ENCODE measurements around the gene GPATCH1.

Gene GPATCH1

GRCh38 chr19:33174186-33174585 lies 93.2 kb downstream of the GPATCH1 start:
- DNase-seq, result no peak
- no peak overlapping the region for H3K4me3 ChIP-seq (ENCODE audit: low read depth, low read length)
- no peaks in the 10 kb centered on the region for H3K27me3 ChIP-seq (replicated peaks)
- TF ChIP-seq CTCF (IDR thresholded peaks at IDR 0.05; ENCODE audit: low read depth, low read length, missing control alignments), result no peak
- no peaks in the 10 kb centered on the region for H3K36me3 ChIP-seq (replicated peaks)
- H3K27ac ChIP-seq, result no peak overlapping the region
- in situ Hi-C loops (cut with HindIII; ENCODE audit: low pct_ligation_motif_present, low sequenced_read_pairs), result no loop called here

GRCh38 chr19:33175156-33175782 lies 94.3 kb downstream of the GPATCH1 start:
- no peak overlapping the region for H3K4me3 ChIP-seq (ENCODE audit: low read depth, low read length)
- H3K27ac ChIP-seq, result no peak overlapping the region
- DNase-seq, result no peak
- in situ Hi-C loops (cut with HindIII; ENCODE audit: low pct_ligation_motif_present, low sequenced_read_pairs), result no loop called here
- H3K27me3 ChIP-seq (replicated peaks), result no peaks in the 10 kb centered on the region
- H3K36me3 ChIP-seq (replicated peaks), result no peaks in the 10 kb centered on the region
- TF ChIP-seq CTCF (IDR thresholded peaks at IDR 0.05; ENCODE audit: low read depth, low read length, missing control alignments), result no peak

DNA sequence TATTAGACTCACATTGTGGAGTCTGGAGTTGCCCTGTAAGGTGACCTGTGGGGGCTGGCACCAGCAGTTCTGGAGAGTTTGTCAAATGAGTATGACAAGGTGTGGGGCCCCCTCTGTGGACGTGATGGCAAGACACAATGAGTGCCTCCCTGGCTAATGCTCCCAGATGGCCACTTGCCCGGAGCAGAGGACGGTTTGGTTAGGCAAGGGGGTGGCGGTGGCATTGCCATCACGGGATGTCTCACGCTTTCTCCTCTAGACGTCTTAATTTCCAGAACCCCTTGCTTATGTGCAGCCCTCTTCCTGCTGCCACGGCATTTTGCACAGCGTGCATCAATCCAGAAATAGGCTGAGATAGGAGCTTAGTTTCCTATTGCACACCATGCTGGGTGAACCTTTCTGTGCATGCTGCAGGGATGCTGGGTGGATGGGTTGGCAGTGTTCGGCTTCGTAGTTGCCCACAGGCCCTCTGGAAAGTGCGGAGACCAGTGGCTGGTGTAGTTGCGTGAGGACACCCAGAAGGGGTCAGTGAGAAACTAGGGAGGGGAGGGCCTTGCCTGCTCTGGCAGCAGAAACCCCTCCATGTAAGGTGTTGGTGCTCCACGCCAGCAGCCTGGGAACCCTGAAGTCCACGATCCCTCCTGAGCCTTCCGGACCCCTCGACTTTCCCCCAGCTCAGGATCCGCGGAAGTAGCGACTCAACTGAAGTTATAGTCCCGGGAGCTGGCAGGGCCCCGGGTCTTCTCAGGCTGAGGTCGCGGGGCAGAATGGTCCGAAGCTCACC lies 95.1 kb downstream of the GPATCH1 start:
- no peaks in the 10 kb centered on the region for H3K27me3 ChIP-seq (replicated peaks)
- TF ChIP-seq CTCF (IDR thresholded peaks at IDR 0.05; ENCODE audit: low read depth, low read length, missing control alignments), result no peak
- H3K27ac ChIP-seq, result peak overlapping the region; percentile 83
- no peak for DNase-seq
- peak overlapping the region; percentile 77 for H3K4me3 ChIP-seq (ENCODE audit: low read depth, low read length)
- no peaks in the 10 kb centered on the region for H3K36me3 ChIP-seq (replicated peaks)
- in situ Hi-C loops (cut with HindIII; ENCODE audit: low pct_ligation_motif_present, low sequenced_read_pairs), result no loop called here

- peak; percentile 99 for DNase-seq
- peak overlapping the region; percentile 77 for H3K4me3 ChIP-seq (ENCODE audit: low read depth, low read length)
- no peaks in the 10 kb centered on the region for H3K36me3 ChIP-seq (replicated peaks)
- no peak for TF ChIP-seq CTCF (IDR thresholded peaks at IDR 0.05; ENCODE audit: low read depth, low read length, missing control alignments)
- no peaks in the 10 kb centered on the region for H3K27me3 ChIP-seq (replicated peaks)
- in situ Hi-C loops (cut with HindIII; ENCODE audit: low pct_ligation_motif_present, low sequenced_read_pairs), result no loop called here
- peak overlapping the region; percentile 83 for H3K27ac ChIP-seq
Measured at GRCh38 chr19:33176670-33177416, 95.9 kb downstream of the GPATCH1 start.

DNA sequence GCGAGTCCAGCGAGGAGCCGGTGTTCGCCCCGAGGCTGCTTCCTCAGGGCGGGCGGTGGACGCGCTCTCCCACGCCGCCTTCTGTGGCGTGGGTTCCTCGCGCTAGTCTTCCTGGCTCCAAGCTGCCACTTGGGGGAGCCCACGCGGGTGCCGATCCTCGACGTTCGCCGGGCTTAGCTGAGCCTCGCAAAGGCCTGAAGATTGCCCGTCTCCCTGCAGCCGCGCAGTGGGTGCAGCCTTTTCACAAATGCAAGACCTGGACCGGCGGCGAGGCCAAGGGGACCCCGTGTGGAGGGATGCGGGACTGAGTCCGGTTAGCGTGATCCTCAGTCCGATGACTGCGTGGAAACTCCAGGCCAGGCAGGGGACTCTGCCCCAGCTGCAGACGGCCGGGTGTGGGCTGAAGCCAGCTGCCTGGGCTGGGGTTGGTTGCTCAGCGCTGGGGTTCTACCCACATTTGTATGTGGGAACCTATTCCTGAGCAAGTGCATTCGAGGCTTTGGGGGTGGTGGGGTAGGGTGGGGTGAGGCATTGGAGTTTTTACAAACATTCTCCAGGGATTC lies 96.5 kb downstream of the GPATCH1 start:
- no peaks in the 10 kb centered on the region for H3K36me3 ChIP-seq (replicated peaks)
- peak overlapping the region; percentile 54 for H3K4me3 ChIP-seq (ENCODE audit: low read depth, low read length)
- peak overlapping the region; percentile 17 for H3K27ac ChIP-seq
- H3K27me3 ChIP-seq (replicated peaks), result no peaks in the 10 kb centered on the region
- in situ Hi-C loops (cut with HindIII; ENCODE audit: low pct_ligation_motif_present, low sequenced_read_pairs), result no loop called here
- DNase-seq, result peak; percentile 53
- TF ChIP-seq CTCF (IDR thresholded peaks at IDR 0.05; ENCODE audit: low read depth, low read length, missing control alignments), result peak; percentile 65

Measured in brain microvascular endothelial cell (primary cell).